NT2/D1 (cell line): ENCODE data around the gene PLCXD1.
"Not testable (repeated sequence)": the region's sequence is repeated elsewhere in the genome, so short reads cannot be mapped to it uniquely, and the experiment has no call there.

Experiments used
- DNase-seq: peaks from one replicate; pipeline ENCODE4 v3.0.0-alpha.2; 2011; ENCODE audit warnings: low read depth, low spot score
- H3K27me3 ChIP-seq: 2 replicates; pipeline ENCODE4 v1.6.0; 2011; ENCODE audit warnings: mild to moderate bottlenecking; ENCODE audit not compliant: insufficient read length, insufficient read depth
- H3K36me3 ChIP-seq: 2 replicates; pipeline ENCODE4 v1.6.1; 2011; ENCODE audit warnings: mild to moderate bottlenecking, low read length, mixed read lengths; ENCODE audit not compliant: insufficient read depth, insufficient read length
- H3K4me1 ChIP-seq: 2 replicates; pipeline ENCODE4 v1.5.1; 2011; ENCODE audit not compliant: insufficient read depth, insufficient read length
- H3K4me3 ChIP-seq: 2 replicates; pipeline ENCODE4 v1.5.1; 2011; ENCODE audit warnings: low read depth; ENCODE audit not compliant: insufficient read length
- H3K9ac ChIP-seq: 2 replicates; pipeline ENCODE4 v1.6.0; 2011; ENCODE audit warnings: low read depth; ENCODE audit not compliant: insufficient read length
- H3K9me3 ChIP-seq: 2 replicates; pipeline ENCODE4 v1.5.1; 2011; ENCODE audit warnings: mild to moderate bottlenecking, low read length; ENCODE audit not compliant: insufficient read depth
- SUZ12 ChIP-seq: IDR thresholded peaks from 2 replicates; pipeline ENCODE4 v1.6.1; 2011; ENCODE audit not compliant: insufficient read length, insufficient read depth; ENCODE audit errors: extremely low read depth
- YY1 ChIP-seq: IDR thresholded peaks from 2 replicates; pipeline ENCODE4 v1.6.1; 2011; ENCODE audit not compliant: insufficient read length, insufficient read depth
- ZNF274 ChIP-seq: IDR thresholded peaks from 2 replicates; pipeline ENCODE4 v1.6.1; 2011; ENCODE audit warnings: mild to moderate bottlenecking, low read depth, low read length

Gene PLCXD1

GRCh38 chrX:319579-320125 is 38.5 kb downstream of the PLCXD1 start:
- Histone ChIP-seq H3K4me3 (peak overlapping the region; percentile 95), H3K27me3 (no peaks in the 10 kb centered on the region), H3K9me3 (no peaks in the 10 kb centered on the region), H3K36me3 (peaks cover 22% of the 10 kb centered on the region), H3K9ac (peak overlapping the region; percentile 97), H3K4me1 (peaks cover 13% of the 10 kb centered on the region)
- TF ChIP-seq SUZ12, result no peak
- no peak for TF ChIP-seq ZNF274
- no peak for TF ChIP-seq YY1
- no peak for DNase-seq

GRCh38 chrX:320126-320783 is 39.1 kb downstream of the PLCXD1 start:
- Histone ChIP-seq H3K4me1 (peaks cover 13% of the 10 kb centered on the region), H3K27me3 (no peaks in the 10 kb centered on the region), H3K9me3 (no peaks in the 10 kb centered on the region), H3K9ac (peak overlapping the region; percentile 97), H3K36me3 (peaks cover 16% of the 10 kb centered on the region), H3K4me3 (peak overlapping the region; percentile 95)
- no peak for TF ChIP-seq ZNF274
- no peak for TF ChIP-seq YY1
- no peak for TF ChIP-seq SUZ12
- no peak for DNase-seq

GRCh38 chrX:323721-324628 is 42.8 kb downstream of the PLCXD1 start:
- peak; percentile 47 for DNase-seq
- Histone ChIP-seq H3K4me1 (peaks cover 7% of the 10 kb centered on the region), H3K36me3 (no peaks in the 10 kb centered on the region), H3K9me3 (no peaks in the 10 kb centered on the region), H3K9ac (no peak overlapping the region), H3K27me3 (no peaks in the 10 kb centered on the region), H3K4me3 (no peak overlapping the region)
- TF ChIP-seq YY1 (no peak), SUZ12 (no peak), ZNF274 (no peak)

- not testable (repeated sequence) for H3K9ac ChIP-seq, H3K27me3 ChIP-seq, H3K4me3 ChIP-seq, H3K36me3 ChIP-seq, H3K9me3 ChIP-seq, DNase-seq, H3K4me1 ChIP-seq
Measured at GRCh38 chrX:324664-325063, 43.5 kb downstream of the PLCXD1 start.

- no peak overlapping the region for H3K4me3 ChIP-seq
- no peak for DNase-seq
- H3K36me3 ChIP-seq, result peaks cover 5% of the 10 kb centered on the region
- no peaks in the 10 kb centered on the region for H3K27me3 ChIP-seq
- H3K4me1 ChIP-seq, result peaks cover 12% of the 10 kb centered on the region
- no peak for TF ChIP-seq ZNF274
- TF ChIP-seq YY1, result no peak
- no peak for TF ChIP-seq SUZ12
- H3K9me3 ChIP-seq, result no peaks in the 10 kb centered on the region; the same call in 1 of the 2 replicates
- no peak overlapping the region for H3K9ac ChIP-seq
Measured at GRCh38 chrX:327660-328126, 46.5 kb downstream of the PLCXD1 start.

DNA sequence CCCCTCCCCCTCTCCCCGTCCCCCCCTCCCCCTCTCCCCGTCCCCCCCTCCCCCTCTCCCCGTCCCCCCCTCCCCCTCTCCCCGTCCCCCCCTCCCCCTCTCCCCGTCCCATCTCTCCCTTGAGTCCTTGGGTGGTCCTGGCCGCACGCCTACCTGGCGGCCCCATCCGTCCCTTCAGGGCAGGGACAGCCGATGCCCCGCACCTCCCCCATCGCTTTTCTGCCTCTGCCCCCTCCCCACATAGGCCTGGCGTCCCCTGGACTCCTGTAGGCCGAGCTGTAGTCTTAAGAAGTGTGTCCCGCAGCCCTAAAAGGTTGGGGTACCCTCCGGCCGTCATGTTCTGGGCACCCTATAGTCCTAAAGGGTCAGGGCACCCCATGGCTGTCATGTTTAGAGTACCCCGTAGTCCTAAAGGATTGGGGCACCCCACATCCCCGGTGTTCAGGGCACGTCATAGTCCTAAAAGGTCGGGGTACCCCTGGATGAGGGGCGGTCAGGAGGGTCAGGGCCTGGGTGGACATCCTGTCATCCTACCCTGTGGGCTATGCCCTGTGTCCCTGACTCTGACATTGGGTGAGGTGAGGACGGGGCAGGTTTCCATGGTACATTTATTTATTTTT is 48.2 kb downstream of the PLCXD1 start:
- TF ChIP-seq ZNF274 (no peak), SUZ12 (no peak), YY1 (no peak)
- no peaks in the 10 kb centered on the region; the same call in 1 of the 2 replicates for H3K9me3 ChIP-seq
- peaks cover 7% of the 10 kb centered on the region for H3K4me1 ChIP-seq
- no peak for DNase-seq
- H3K36me3 ChIP-seq, result peaks cover 20% of the 10 kb centered on the region
- no peaks in the 10 kb centered on the region for H3K27me3 ChIP-seq
- no peak overlapping the region for H3K4me3 ChIP-seq
- no peak overlapping the region for H3K9ac ChIP-seq

- not testable (repeated sequence) for H3K27me3 ChIP-seq, DNase-seq, H3K4me3 ChIP-seq, H3K4me1 ChIP-seq, H3K9ac ChIP-seq, H3K9me3 ChIP-seq
- H3K36me3 ChIP-seq, result peaks cover 28% of the 10 kb centered on the region
Measured at GRCh38 chrX:330141-330725, 49.1 kb downstream of the PLCXD1 start.
